SK-N-MC (cell line): ENCODE measurements around the gene ABCD2.

Experiments
- EZH2 ChIP-seq: fragments of 200-600 bp; sonication (generic); IDR thresholded peaks from one replicate; pipeline ENCODE4 v1.6.1; 2017; ENCODE audit warnings: antibody characterized with exemption
- FOXP2 ChIP-seq: optimal IDR thresholded peaks from 2 replicates; pipeline ENCODE3; 2011; ENCODE audit warnings: mild to moderate bottlenecking, moderate library complexity; ENCODE audit not compliant: insufficient read depth; ENCODE audit errors: extremely low read length, control extremely low read depth
- POLR2AphosphoS5 ChIP-seq: IDR thresholded peaks from 2 replicates; pipeline ENCODE4 v1.6.1; 2012; ENCODE audit warnings: mild to moderate bottlenecking, low read depth, low read length, borderline replicate concordance

DNA sequence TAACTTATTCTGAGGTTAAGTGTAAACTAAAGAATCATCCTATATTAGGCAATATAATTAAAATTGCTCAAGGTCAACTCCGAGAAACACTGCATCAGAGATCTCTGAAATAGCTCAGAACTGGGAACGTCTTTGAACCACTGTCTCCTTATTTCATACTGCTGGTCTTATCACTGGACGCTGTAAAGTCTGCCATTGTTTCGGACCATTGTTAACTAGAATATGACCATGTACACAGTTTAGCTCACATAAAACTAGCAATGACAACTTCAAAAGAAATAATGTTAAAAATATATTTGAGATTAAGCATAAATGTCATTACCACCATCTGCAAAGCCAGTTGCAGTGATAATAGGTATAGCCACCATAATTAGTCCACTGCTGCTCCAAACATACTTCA lies 2.9 kb downstream of the ABCD2 start:
- TF ChIP-seq EZH2 (no peak), POLR2AphosphoS5 (no peak), FOXP2 (no peak)
